Measurements from ENCODE around the gene GCC2.

The GCC2 gene

GRCh38 chr2:108404784-108405397 lies 44.1 kb upstream of the GCC2 start:
- H3K4ac ChIP-seq (ENCODE audit: low read depth in 1 of 2, low read length in 2 of 2): no peak overlapping the region
- peak overlapping the region; percentile 98 for H2AK5ac ChIP-seq (ENCODE audit: low read length, severe bottlenecking)
- peak overlapping the region in 1 of 2 experiments; percentile 57 for H3K18ac ChIP-seq (ENCODE audit: low read depth in 1 of 2, low read length in 2 of 2)
- H3K27me3 ChIP-seq (ENCODE audit: control insufficient read depth in 1 of 2, insufficient read depth in 1 of 2, low read length in 2 of 2): peaks cover 0 to 18% of the 10 kb centered on the region in 2 experiments
- H2AFZ ChIP-seq (ENCODE audit: low read depth, low read length): no peak overlapping the region
- H2BK5ac ChIP-seq (ENCODE audit: low read depth, low read length, poor library complexity, severe bottlenecking): peak overlapping the region; percentile 1
- H3K4me2 ChIP-seq (ENCODE audit: low read length, poor library complexity, severe bottlenecking): no peak overlapping the region
- H3K36me3 ChIP-seq (ENCODE audit: control insufficient read depth in 1 of 2, insufficient read depth in 2 of 2, low read depth in 1 of 2, low read length in 2 of 2): peaks cover 0 to 3% of the 10 kb centered on the region in 2 experiments
- no peak overlapping the region for H4K8ac ChIP-seq (ENCODE audit: low read length)
- H3K9me3 ChIP-seq (ENCODE audit: control insufficient read depth, low read length): peaks cover 27% of the 10 kb centered on the region
- H3K23ac ChIP-seq (ENCODE audit: low read length in 2 of 2): no peak overlapping the region
- H2BK12ac ChIP-seq (ENCODE audit: low read length in 2 of 2): peak overlapping the region in 1 of 2 experiments; percentile 57
- H3K9ac ChIP-seq (ENCODE audit: low read length): no peak overlapping the region
- H3K4me3 ChIP-seq (ENCODE audit: insufficient read depth in 1 of 2, low read depth in 1 of 2, low read length in 2 of 2): no peak overlapping the region
- peaks cover 3% of the 10 kb centered on the region for H3K79me1 ChIP-seq (replicated peaks; ENCODE audit: low read length, poor library complexity, severe bottlenecking)
- peaks cover 1% of the 10 kb centered on the region for H3K4me1 ChIP-seq (ENCODE audit: control insufficient read depth, insufficient read depth, low read depth, low read length)
- DNase-seq: no peak
- H4K91ac ChIP-seq (ENCODE audit: low read length): no peak overlapping the region
- H2BK120ac ChIP-seq (ENCODE audit: low read depth, low read length): no peak overlapping the region
- H3K27ac ChIP-seq (ENCODE audit: low read length, poor library complexity, severe bottlenecking): peak overlapping the region; percentile 95
- 84% methylated on average over 4 of the region's 4 CpGs for WGBS
- H2BK15ac ChIP-seq (ENCODE audit: low read depth, poor library complexity, severe bottlenecking): no peak overlapping the region
- no peak overlapping the region for H3K14ac ChIP-seq (ENCODE audit: low read length in 2 of 2)

- Histone ChIP-seq H3K9ac (ENCODE audit: low read length) (no peak overlapping the region), H3K18ac (ENCODE audit: low read depth in 1 of 2, low read length in 2 of 2) (no peak overlapping the region)
These were observed 40.9 kb upstream of the GCC2 start for GRCh38 chr2:108407864-108408729.

GRCh38 chr2:108409768-108410167 lies 39.2 kb upstream of the GCC2 start:
- Histone ChIP-seq H3K36me3 (ENCODE audit: control insufficient read depth in 1 of 2, insufficient read depth in 2 of 2, low read depth in 1 of 2, low read length in 2 of 2) (no peaks in the 10 kb centered on the region), H2AK5ac (ENCODE audit: low read length, severe bottlenecking) (peak overlapping the region; percentile 33), H3K4me1 (ENCODE audit: control insufficient read depth, insufficient read depth, low read depth, low read length) (peaks cover 4% of the 10 kb centered on the region), H3K14ac (ENCODE audit: low read length in 2 of 2) (no peak overlapping the region), H3K79me1 (replicated peaks; ENCODE audit: low read length, poor library complexity, severe bottlenecking) (peaks cover 2% of the 10 kb centered on the region), H2AFZ (ENCODE audit: low read depth, low read length) (no peak overlapping the region), H2BK15ac (ENCODE audit: low read depth, poor library complexity, severe bottlenecking) (no peak overlapping the region), H2BK12ac (ENCODE audit: low read length in 2 of 2) (peak overlapping the region in 1 of 2 experiments; percentile 6), H3K18ac (ENCODE audit: low read depth in 1 of 2, low read length in 2 of 2) (peak overlapping the region in 1 of 2 experiments; percentile 16), H3K9ac (ENCODE audit: low read length) (no peak overlapping the region), H3K27me3 (ENCODE audit: control insufficient read depth in 1 of 2, insufficient read depth in 1 of 2, low read length in 2 of 2) (no peaks in the 10 kb centered on the region), H3K4me3 (ENCODE audit: insufficient read depth in 1 of 2, low read depth in 1 of 2, low read length in 2 of 2) (no peak overlapping the region), H3K27ac (ENCODE audit: low read length, poor library complexity, severe bottlenecking) (peak overlapping the region; percentile 89), H2BK5ac (ENCODE audit: low read depth, low read length, poor library complexity, severe bottlenecking) (no peak overlapping the region), H3K4ac (ENCODE audit: low read depth in 1 of 2, low read length in 2 of 2) (no peak overlapping the region), H3K4me2 (ENCODE audit: low read length, poor library complexity, severe bottlenecking) (no peak overlapping the region), H3K23ac (ENCODE audit: low read length in 2 of 2) (no peak overlapping the region), H2BK120ac (ENCODE audit: low read depth, low read length) (no peak overlapping the region), H4K8ac (ENCODE audit: low read length) (no peak overlapping the region), H3K9me3 (ENCODE audit: control insufficient read depth, low read length) (peaks cover 11% of the 10 kb centered on the region), H4K91ac (ENCODE audit: low read length) (no peak overlapping the region)
- peak; percentile 81 for DNase-seq
- WGBS: no CpG with 5 or more reads among the region's 1 CpG

More at GRCh38 chr2:108407864-108408729, 40.9 kb upstream of the GCC2 start:
- Histone ChIP-seq H3K4me1 (ENCODE audit: control insufficient read depth, insufficient read depth, low read depth, low read length) (peaks cover 3% of the 10 kb centered on the region), H2BK12ac (ENCODE audit: low read length in 2 of 2) (no peak overlapping the region), H3K14ac (ENCODE audit: low read length in 2 of 2) (no peak overlapping the region), H4K8ac (ENCODE audit: low read length) (no peak overlapping the region), H3K79me1 (replicated peaks; ENCODE audit: low read length, poor library complexity, severe bottlenecking) (no peaks in the 10 kb centered on the region), H3K36me3 (ENCODE audit: control insufficient read depth in 1 of 2, insufficient read depth in 2 of 2, low read depth in 1 of 2, low read length in 2 of 2) (no peaks in the 10 kb centered on the region), H3K4me3 (ENCODE audit: insufficient read depth in 1 of 2, low read depth in 1 of 2, low read length in 2 of 2) (no peak overlapping the region), H4K91ac (ENCODE audit: low read length) (no peak overlapping the region), H3K9me3 (ENCODE audit: control insufficient read depth, low read length) (peaks cover 17% of the 10 kb centered on the region), H2BK15ac (ENCODE audit: low read depth, poor library complexity, severe bottlenecking) (no peak overlapping the region), H3K27ac (ENCODE audit: low read length, poor library complexity, severe bottlenecking) (no peak overlapping the region), H2AFZ (ENCODE audit: low read depth, low read length) (no peak overlapping the region), H3K23ac (ENCODE audit: low read length in 2 of 2) (no peak overlapping the region), H2AK5ac (ENCODE audit: low read length, severe bottlenecking) (no peak overlapping the region), H3K4ac (ENCODE audit: low read depth in 1 of 2, low read length in 2 of 2) (no peak overlapping the region), H3K27me3 (ENCODE audit: control insufficient read depth in 1 of 2, insufficient read depth in 1 of 2, low read length in 2 of 2) (no peaks in the 10 kb centered on the region), H2BK5ac (ENCODE audit: low read depth, low read length, poor library complexity, severe bottlenecking) (no peak overlapping the region), H3K4me2 (ENCODE audit: low read length, poor library complexity, severe bottlenecking) (no peak overlapping the region), H2BK120ac (ENCODE audit: low read depth, low read length) (no peak overlapping the region)
- 93% methylated on average over 5 of the region's 6 CpGs for WGBS
- peak; percentile 27 for DNase-seq

All from mesenchymal stem cell (in vitro differentiated cells and primary cell).